ENCODE results near the gene CSMD2.

DNA sequence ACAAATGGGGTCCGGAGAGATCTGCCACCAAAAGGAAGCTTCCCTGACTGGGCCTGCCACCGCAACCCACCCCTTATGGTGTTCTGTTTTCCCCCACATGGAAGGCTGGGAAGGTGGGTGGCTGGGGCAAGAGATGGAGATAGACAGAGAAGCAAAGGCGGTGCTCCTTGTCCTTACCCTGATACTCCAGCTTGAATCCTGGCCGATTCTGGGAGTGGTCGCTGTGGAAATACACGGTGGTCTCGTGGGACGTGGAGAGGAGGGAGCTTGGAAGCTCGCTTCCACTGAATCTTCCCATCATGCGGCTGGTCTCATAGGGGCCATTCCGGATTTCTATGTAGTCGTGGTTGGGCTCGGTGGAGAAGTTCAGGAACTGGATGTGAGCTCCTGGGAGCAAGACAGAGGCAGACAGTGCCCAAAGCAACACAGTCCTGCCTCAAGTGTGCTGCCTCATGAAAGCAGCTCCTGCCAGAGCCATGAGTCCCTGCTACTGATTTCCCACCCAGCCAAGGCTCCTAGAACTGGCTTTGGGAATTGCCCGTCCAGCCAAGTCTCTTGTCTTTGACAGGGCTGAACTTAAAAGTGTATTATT, 554.1 kb downstream of the CSMD2 start:
- TF ChIP-seq, protein P1, sequence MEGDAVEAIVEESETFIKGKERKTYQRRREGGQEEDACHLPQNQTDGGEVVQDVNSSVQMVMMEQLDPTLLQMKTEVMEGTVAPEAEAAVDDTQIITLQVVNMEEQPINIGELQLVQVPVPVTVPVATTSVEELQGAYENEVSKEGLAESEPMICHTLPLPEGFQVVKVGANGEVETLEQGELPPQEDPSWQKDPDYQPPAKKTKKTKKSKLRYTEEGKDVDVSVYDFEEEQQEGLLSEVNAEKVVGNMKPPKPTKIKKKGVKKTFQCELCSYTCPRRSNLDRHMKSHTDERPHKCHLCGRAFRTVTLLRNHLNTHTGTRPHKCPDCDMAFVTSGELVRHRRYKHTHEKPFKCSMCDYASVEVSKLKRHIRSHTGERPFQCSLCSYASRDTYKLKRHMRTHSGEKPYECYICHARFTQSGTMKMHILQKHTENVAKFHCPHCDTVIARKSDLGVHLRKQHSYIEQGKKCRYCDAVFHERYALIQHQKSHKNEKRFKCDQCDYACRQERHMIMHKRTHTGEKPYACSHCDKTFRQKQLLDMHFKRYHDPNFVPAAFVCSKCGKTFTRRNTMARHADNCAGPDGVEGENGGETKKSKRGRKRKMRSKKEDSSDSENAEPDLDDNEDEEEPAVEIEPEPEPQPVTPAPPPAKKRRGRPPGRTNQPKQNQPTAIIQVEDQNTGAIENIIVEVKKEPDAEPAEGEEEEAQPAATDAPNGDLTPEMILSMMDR (IDR thresholded peaks at IDR 0.05): no peak
- TF ChIP-seq POLR2A (IDR thresholded peaks at IDR 0.05): no peak
